GM12872 (cell line): ENCODE results near the gene EFNA3.

Experiments used
- TF ChIP-seq, protein P1 (sequence below): IDR thresholded peaks from 3 replicates; pipeline ENCODE4 v1.5.1; 2011; ENCODE audit warnings: low read depth, mild to moderate bottlenecking, low read length, moderate library complexity; ENCODE audit not compliant: insufficient read depth

The EFNA3 gene

DNA sequence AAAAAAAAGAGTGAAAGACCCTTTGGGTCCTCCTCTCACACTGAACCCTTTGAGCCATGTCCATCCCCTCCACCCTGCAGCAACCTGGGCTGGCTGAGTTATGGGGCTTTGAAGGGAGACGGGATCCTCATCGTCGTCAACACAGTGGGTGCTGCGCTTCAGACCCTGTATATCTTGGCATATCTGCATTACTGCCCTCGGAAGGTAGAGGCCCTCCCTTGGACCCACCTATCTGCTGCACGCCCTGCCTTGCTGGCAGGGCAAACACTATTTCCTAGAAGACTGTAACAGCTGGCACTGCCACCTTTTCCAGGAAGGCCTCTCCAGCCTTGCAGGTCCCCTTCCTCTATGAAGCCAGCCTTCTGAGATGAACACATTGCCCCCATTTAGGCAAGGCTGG, 58.1 kb downstream of the EFNA3 start:
- TF ChIP-seq, protein P1, sequence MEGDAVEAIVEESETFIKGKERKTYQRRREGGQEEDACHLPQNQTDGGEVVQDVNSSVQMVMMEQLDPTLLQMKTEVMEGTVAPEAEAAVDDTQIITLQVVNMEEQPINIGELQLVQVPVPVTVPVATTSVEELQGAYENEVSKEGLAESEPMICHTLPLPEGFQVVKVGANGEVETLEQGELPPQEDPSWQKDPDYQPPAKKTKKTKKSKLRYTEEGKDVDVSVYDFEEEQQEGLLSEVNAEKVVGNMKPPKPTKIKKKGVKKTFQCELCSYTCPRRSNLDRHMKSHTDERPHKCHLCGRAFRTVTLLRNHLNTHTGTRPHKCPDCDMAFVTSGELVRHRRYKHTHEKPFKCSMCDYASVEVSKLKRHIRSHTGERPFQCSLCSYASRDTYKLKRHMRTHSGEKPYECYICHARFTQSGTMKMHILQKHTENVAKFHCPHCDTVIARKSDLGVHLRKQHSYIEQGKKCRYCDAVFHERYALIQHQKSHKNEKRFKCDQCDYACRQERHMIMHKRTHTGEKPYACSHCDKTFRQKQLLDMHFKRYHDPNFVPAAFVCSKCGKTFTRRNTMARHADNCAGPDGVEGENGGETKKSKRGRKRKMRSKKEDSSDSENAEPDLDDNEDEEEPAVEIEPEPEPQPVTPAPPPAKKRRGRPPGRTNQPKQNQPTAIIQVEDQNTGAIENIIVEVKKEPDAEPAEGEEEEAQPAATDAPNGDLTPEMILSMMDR = no peak
